Loucy (cell line): ENCODE data around the gene THSD8.

Experiments used
- H2AFZ ChIP-seq: fragments of 200-600 bp; sonication (generic); 2 replicates; pipeline ENCODE4 v1.6.0; 2016; ENCODE audit warnings: antibody characterized with exemption, mild to moderate bottlenecking, low read length, moderate library complexity
- H3F3A ChIP-seq: fragments of 200-600 bp; 2 replicates; pipeline ENCODE4 v1.6.0; 2016; ENCODE audit warnings: antibody characterized with exemption, low read depth, mild to moderate bottlenecking
- H3K27me3 ChIP-seq: fragments of 200-600 bp; sonication (generic); 2 replicates; pipeline ENCODE4 v1.6.1; 2014; ENCODE audit warnings: low read length, mild to moderate bottlenecking; ENCODE audit not compliant: insufficient read depth, poor library complexity, severe bottlenecking
- H3K36me3 ChIP-seq: fragments of 200-600 bp; sonication (generic); 2 replicates; pipeline ENCODE4 v1.6.1; 2016; ENCODE audit warnings: low read length; ENCODE audit not compliant: insufficient read depth
- H3K4me1 ChIP-seq: fragments of 200-600 bp; sonication (generic); 2 replicates; pipeline ENCODE4 v1.5.1; 2014; ENCODE audit warnings: low read length, mild to moderate bottlenecking; ENCODE audit not compliant: insufficient read depth, poor library complexity, severe bottlenecking
- H3K4me2 ChIP-seq: fragments of 200-600 bp; sonication (generic); 2 replicates; pipeline ENCODE4 v1.6.0; 2014; ENCODE audit warnings: antibody characterized with exemption, low read length, low read depth, mild to moderate bottlenecking; ENCODE audit not compliant: poor library complexity, severe bottlenecking
- H3K4me3 ChIP-seq: fragments of 200-600 bp; sonication (generic); 2 replicates; pipeline ENCODE4 v1.5.1; 2014; ENCODE audit warnings: low read length, mild to moderate bottlenecking, mixed read lengths; ENCODE audit not compliant: poor library complexity, severe bottlenecking
- H3K79me2 ChIP-seq: fragments of 200-600 bp; sonication (generic); 2 replicates; pipeline ENCODE4 v1.6.1; 2014; ENCODE audit warnings: low read length; ENCODE audit not compliant: insufficient read depth
- H3K9ac ChIP-seq: fragments of 200-600 bp; sonication (generic); 2 replicates; pipeline ENCODE4 v1.6.0; 2014; ENCODE audit warnings: mild to moderate bottlenecking, low read depth, low read length, moderate library complexity; ENCODE audit not compliant: poor library complexity, severe bottlenecking
- H3K9me2 ChIP-seq: fragments of 200-600 bp; sonication (generic); replicated peaks from 2 replicates; pipeline ENCODE4 v1.6.1; 2016; ENCODE audit warnings: low read depth, low read length, mixed read lengths
- H3K9me3 ChIP-seq: fragments of 200-600 bp; sonication (generic); 2 replicates; pipeline ENCODE4 v1.6.1; 2014; ENCODE audit warnings: mild to moderate bottlenecking, antibody characterized with exemption, low read length, low read depth; ENCODE audit not compliant: insufficient read depth
- H4K20me1 ChIP-seq: fragments of 200-600 bp; sonication (generic); 2 replicates; pipeline ENCODE4 v1.6.0; 2014; ENCODE audit warnings: antibody characterized with exemption, low read length, mild to moderate bottlenecking; ENCODE audit not compliant: insufficient read depth, poor library complexity, severe bottlenecking
- CTCF ChIP-seq: fragments of 200-600 bp; sonication (generic); conservative IDR thresholded peaks from 2 replicates; pipeline ENCODE4 v1.5.1; 2014; ENCODE audit warnings: mild to moderate bottlenecking, antibody characterized with exemption, low read length
- EZH2phosphoT487 ChIP-seq: fragments of 200-600 bp; IDR thresholded peaks from 2 replicates; pipeline ENCODE4 v1.6.1; 2018; ENCODE audit warnings: antibody characterized with exemption, mild to moderate bottlenecking, moderate library complexity, borderline replicate concordance

The THSD8 gene

GRCh38 chr19:12757544-12758274, 44.2 kb upstream of the THSD8 start:
- Histone ChIP-seq H3K9ac (no peak overlapping the region), H4K20me1 (no peaks in the 10 kb centered on the region), H2AFZ (no peak overlapping the region; the same call in 1 of the 2 replicates), H3F3A (no peaks in the 10 kb centered on the region), H3K4me2 (no peak overlapping the region), H3K36me3 (no peaks in the 10 kb centered on the region), H3K27me3 (no peaks in the 10 kb centered on the region), H3K4me1 (no peaks in the 10 kb centered on the region), H3K4me3 (no peak overlapping the region), H3K9me2 (no peaks in the 10 kb centered on the region), H3K79me2 (no peaks in the 10 kb centered on the region), H3K9me3 (no peaks in the 10 kb centered on the region)
- TF ChIP-seq CTCF (peak; percentile 57), EZH2phosphoT487 (no peak)

- no peak overlapping the region for H3K4me3 ChIP-seq
- no peaks in the 10 kb centered on the region for H3F3A ChIP-seq
- H3K79me2 ChIP-seq: no peaks in the 10 kb centered on the region
- TF ChIP-seq EZH2phosphoT487: no peak
- no peak for TF ChIP-seq CTCF
- H3K36me3 ChIP-seq: no peaks in the 10 kb centered on the region
- no peaks in the 10 kb centered on the region for H3K27me3 ChIP-seq
- H3K9me3 ChIP-seq: no peaks in the 10 kb centered on the region
- H4K20me1 ChIP-seq: no peaks in the 10 kb centered on the region
- no peaks in the 10 kb centered on the region for H3K9me2 ChIP-seq
- no peaks in the 10 kb centered on the region for H3K4me1 ChIP-seq
- no peak overlapping the region for H3K4me2 ChIP-seq
- H3K9ac ChIP-seq: no peak overlapping the region
- no peak overlapping the region for H2AFZ ChIP-seq
Observed at GRCh38 chr19:12759686-12760085, 42.2 kb upstream of the THSD8 start.

GRCh38 chr19:12763100-12763499, 38.8 kb upstream of the THSD8 start:
- no peaks in the 10 kb centered on the region for H3K27me3 ChIP-seq
- no peaks in the 10 kb centered on the region for H4K20me1 ChIP-seq
- no peak overlapping the region for H3K4me3 ChIP-seq
- H3K4me2 ChIP-seq: no peak overlapping the region
- TF ChIP-seq EZH2phosphoT487 (no peak), CTCF (no peak)
- no peak overlapping the region for H3K9ac ChIP-seq
- no peaks in the 10 kb centered on the region for H3K36me3 ChIP-seq
- no peaks in the 10 kb centered on the region for H3K79me2 ChIP-seq
- H3K9me2 ChIP-seq: no peaks in the 10 kb centered on the region
- no peaks in the 10 kb centered on the region for H3K9me3 ChIP-seq
- H3K4me1 ChIP-seq: no peaks in the 10 kb centered on the region
- H3F3A ChIP-seq: no peaks in the 10 kb centered on the region
- no peak overlapping the region for H2AFZ ChIP-seq
